Stimulated activated memory B cell treated with anti-CD40 and anti-IgM and Interleukin-4, amounts not matched to agents 10 μg/mL and 1 μg/mL and 100 μg/mL, for 72 hours (primary cell): ENCODE measurements around the gene JMJD1C.
"Not testable (repeated sequence)": the region's sequence is repeated elsewhere in the genome, so short reads cannot be mapped to it uniquely, and the experiment has no call there.

Experiments
- ATAC-seq: fragments of 150-1000 bp; cut with Tn5 transposase; 2 replicates; pipeline ENCODE4 v1.10.0; 2021
- H3K27ac Mint-ChIP-seq: one replicate; pipeline ENCODE4 v1.8.0; 2022; ENCODE audit warnings: mild to moderate bottlenecking, mixed read lengths
- H3K27me3 Mint-ChIP-seq: one replicate; pipeline ENCODE4 v1.8.0; 2022; ENCODE audit warnings: mixed read lengths
- H3K36me3 Mint-ChIP-seq: one replicate; pipeline ENCODE4 v1.8.0; 2022; ENCODE audit warnings: mixed read lengths
- H3K4me1 Mint-ChIP-seq: one replicate; pipeline ENCODE4 v1.8.0; 2022; ENCODE audit warnings: mixed read lengths
- H3K4me3 Mint-ChIP-seq: one replicate; pipeline ENCODE4 v1.8.0; 2022; ENCODE audit warnings: mild to moderate bottlenecking, moderate library complexity, mixed read lengths
- H3K9me3 Mint-ChIP-seq: one replicate; pipeline ENCODE4 v1.8.0; 2022; ENCODE audit warnings: mixed read lengths

Gene JMJD1C

GRCh38 chr10:63412304-63412703, 53.5 kb downstream of the JMJD1C start:
- H3K27ac Mint-ChIP-seq, result no peak overlapping the region
- ATAC-seq, result no peak
- no peaks in the 10 kb centered on the region for H3K27me3 Mint-ChIP-seq
- no peaks in the 10 kb centered on the region for H3K9me3 Mint-ChIP-seq
- no peak overlapping the region for H3K4me3 Mint-ChIP-seq
- H3K4me1 Mint-ChIP-seq, result peaks cover 32% of the 10 kb centered on the region
- H3K36me3 Mint-ChIP-seq, result peaks cover 8% of the 10 kb centered on the region

GRCh38 chr10:63410633-63411032, 55.1 kb downstream of the JMJD1C start:
- Mint-ChIP-seq H3K27me3 (no peaks in the 10 kb centered on the region), H3K4me1 (peaks cover 30% of the 10 kb centered on the region), H3K36me3 (peaks cover 15% of the 10 kb centered on the region), H3K27ac (no peak overlapping the region), H3K4me3 (no peak overlapping the region), H3K9me3 (no peaks in the 10 kb centered on the region)
- ATAC-seq, result no peak

DNA sequence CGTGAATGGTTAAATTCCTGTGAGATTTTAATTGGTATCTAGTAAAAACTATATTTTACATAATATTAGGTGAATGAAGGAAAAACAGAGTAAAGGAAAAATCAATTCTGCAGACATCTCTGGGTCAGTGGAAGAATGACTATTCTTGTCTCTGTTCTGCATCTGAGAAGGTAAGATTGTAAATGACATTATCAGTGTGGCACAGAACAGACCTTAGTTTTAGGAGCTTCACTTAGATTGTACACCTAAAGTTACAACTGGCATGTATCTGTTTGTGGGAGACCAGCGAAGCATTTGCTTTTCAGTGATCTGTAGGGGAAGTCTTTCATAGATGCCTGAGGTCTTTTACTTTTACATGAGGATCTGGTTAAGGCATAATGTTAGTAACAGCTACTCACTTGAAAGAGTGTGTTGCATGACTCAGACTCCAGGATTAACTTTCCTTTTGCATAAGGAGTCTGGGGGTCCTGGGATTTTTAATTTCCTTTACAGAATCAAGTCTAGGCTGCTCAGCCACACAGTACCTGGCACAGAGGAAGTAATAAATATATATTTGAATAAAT, 56.2 kb downstream of the JMJD1C start:
- Mint-ChIP-seq H3K4me1 (peaks cover 27% of the 10 kb centered on the region), H3K27ac (no peak overlapping the region), H3K9me3 (no peaks in the 10 kb centered on the region), H3K36me3 (peaks cover 19% of the 10 kb centered on the region), H3K27me3 (no peaks in the 10 kb centered on the region), H3K4me3 (no peak overlapping the region)
- ATAC-seq, result no peak

GRCh38 chr10:63407136-63407662, 58.6 kb downstream of the JMJD1C start:
- peak overlapping the region; percentile 14 for H3K4me3 Mint-ChIP-seq
- H3K9me3 Mint-ChIP-seq, result no peaks in the 10 kb centered on the region
- no peaks in the 10 kb centered on the region for H3K27me3 Mint-ChIP-seq
- H3K36me3 Mint-ChIP-seq, result peaks cover 19% of the 10 kb centered on the region
- ATAC-seq, result no peak
- peak overlapping the region; percentile 35 for H3K27ac Mint-ChIP-seq
- peaks cover 27% of the 10 kb centered on the region for H3K4me1 Mint-ChIP-seq

GRCh38 chr10:63396133-63396761, 69.5 kb downstream of the JMJD1C start:
- ATAC-seq, result no peak
- H3K4me1 Mint-ChIP-seq, result peaks cover 16% of the 10 kb centered on the region
- no peak overlapping the region for H3K4me3 Mint-ChIP-seq
- peaks cover 21% of the 10 kb centered on the region for H3K36me3 Mint-ChIP-seq
- H3K9me3 Mint-ChIP-seq, result peaks cover 5% of the 10 kb centered on the region
- no peak overlapping the region for H3K27ac Mint-ChIP-seq
- no peaks in the 10 kb centered on the region for H3K27me3 Mint-ChIP-seq

DNA sequence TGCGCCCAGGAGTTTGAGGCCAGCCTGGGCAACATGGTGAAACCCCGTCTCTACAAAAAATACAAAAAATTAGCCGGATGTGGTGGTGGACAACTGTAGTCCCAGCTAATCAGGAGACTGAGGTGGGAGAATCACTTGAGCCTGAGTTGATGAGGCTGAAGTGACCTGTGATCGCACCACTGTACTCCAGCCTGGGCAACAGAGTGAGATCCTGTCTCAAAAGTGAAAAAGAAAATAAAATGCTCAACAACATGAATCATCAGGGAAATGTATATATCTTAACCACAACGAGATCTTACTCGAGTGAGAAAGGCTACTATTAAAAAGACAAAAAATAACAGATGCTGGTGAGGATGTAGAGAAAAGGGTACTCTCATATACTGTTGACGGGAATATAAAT, 72.7 kb downstream of the JMJD1C start:
- H3K9me3 Mint-ChIP-seq, result peaks cover 15% of the 10 kb centered on the region
- peaks cover 37% of the 10 kb centered on the region for H3K4me1 Mint-ChIP-seq
- H3K36me3 Mint-ChIP-seq, result peaks cover 38% of the 10 kb centered on the region
- no peak for ATAC-seq
- no peaks in the 10 kb centered on the region for H3K27me3 Mint-ChIP-seq
- H3K27ac Mint-ChIP-seq, result no peak overlapping the region
- no peak overlapping the region for H3K4me3 Mint-ChIP-seq

DNA sequence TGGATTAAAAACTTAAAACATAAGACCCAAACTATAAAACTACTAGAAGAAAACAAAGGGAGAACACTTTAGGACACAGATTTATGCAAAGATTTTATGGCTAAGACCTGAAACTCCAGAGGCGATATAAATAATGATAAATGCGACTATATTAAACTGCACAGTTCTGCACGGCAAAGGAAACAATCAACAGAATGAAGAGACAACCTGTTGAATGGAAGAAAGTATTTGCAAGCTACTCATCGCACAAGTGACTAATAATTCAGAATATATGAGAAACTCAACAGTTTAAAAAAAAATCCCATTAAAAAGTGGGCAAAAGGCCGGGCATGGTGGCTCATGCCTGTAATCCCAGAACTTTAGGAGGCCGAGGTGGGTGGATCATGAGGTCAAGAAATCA, 73.6 kb downstream of the JMJD1C start:
- Mint-ChIP-seq H3K4me3 (no peak overlapping the region), H3K9me3 (peaks cover 15% of the 10 kb centered on the region), H3K27ac (no peak overlapping the region), H3K4me1 (peaks cover 37% of the 10 kb centered on the region), H3K27me3 (no peaks in the 10 kb centered on the region), H3K36me3 (peaks cover 38% of the 10 kb centered on the region)
- no peak for ATAC-seq

DNA sequence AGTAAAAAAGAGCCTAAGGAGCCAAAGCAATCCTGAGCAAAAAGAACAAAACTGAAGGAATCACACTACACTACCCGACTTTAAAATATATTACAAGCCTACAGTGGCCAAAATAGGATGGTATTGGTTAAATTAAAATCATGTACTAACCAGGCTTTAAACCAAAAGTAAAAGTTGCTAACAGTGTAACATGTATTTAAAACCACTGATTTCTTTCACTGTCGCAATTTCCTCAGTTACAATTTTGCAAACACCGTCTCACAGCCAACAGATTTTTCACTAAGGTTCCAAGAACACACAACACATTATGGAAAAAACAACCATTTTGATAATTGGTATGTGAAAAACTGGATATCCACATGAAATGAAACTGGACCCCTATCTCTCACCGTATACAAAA, 74.0 kb downstream of the JMJD1C start:
- no peak overlapping the region for H3K27ac Mint-ChIP-seq
- H3K4me3 Mint-ChIP-seq, result no peak overlapping the region
- H3K4me1 Mint-ChIP-seq, result peaks cover 41% of the 10 kb centered on the region
- no peaks in the 10 kb centered on the region for H3K27me3 Mint-ChIP-seq
- peaks cover 15% of the 10 kb centered on the region for H3K9me3 Mint-ChIP-seq
- peaks cover 38% of the 10 kb centered on the region for H3K36me3 Mint-ChIP-seq
- no peak for ATAC-seq

GRCh38 chr10:63390521-63390920, 75.3 kb downstream of the JMJD1C start:
- H3K4me1 Mint-ChIP-seq, result peaks cover 45% of the 10 kb centered on the region
- H3K27me3 Mint-ChIP-seq, result no peaks in the 10 kb centered on the region
- H3K27ac Mint-ChIP-seq, result no peak overlapping the region

DNA sequence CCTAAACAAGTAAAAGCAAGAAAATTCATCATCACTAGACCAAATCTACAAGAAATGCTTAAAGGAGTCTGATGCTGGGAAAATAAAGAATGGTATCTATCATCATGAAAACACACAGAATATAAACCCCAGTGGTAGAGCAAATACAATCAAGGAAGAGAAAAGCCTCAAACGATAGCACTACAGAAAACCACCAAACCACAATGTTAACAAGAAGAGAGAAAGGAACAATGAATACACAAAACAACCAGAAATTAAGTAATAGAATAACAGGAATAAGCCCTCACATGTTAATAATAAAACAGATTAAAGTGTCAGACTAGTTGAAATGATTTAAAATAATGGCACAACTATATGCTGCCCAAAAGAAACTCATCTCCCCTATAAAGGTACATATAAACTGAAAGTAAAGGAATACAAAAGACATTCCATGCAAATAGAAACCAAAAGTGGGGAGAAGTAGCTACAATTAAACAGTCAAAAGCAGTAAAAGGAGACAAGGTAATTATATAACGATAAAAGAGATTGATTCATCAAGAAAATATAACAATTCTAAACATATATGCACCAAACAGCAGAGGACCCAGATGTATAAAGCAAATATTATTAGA, 77.3 kb downstream of the JMJD1C start:
- H3K4me3 Mint-ChIP-seq, result peak overlapping the region; percentile 2
- H3K4me1 Mint-ChIP-seq, result peaks cover 57% of the 10 kb centered on the region

More at GRCh38 chr10:63390521-63390920, 75.3 kb downstream of the JMJD1C start:
- no peak overlapping the region for H3K4me3 Mint-ChIP-seq
- ATAC-seq, result no peak
- peaks cover 15% of the 10 kb centered on the region for H3K9me3 Mint-ChIP-seq
- H3K36me3 Mint-ChIP-seq, result peaks cover 38% of the 10 kb centered on the region

GRCh38 chr10:63385254-63385653, 80.5 kb downstream of the JMJD1C start:
- Mint-ChIP-seq H3K4me3 (no peak overlapping the region), H3K27me3 (no peaks in the 10 kb centered on the region), H3K4me1 (peaks cover 45% of the 10 kb centered on the region), H3K27ac (no peak overlapping the region), H3K36me3 (peaks cover 8% of the 10 kb centered on the region), H3K9me3 (peaks cover 5% of the 10 kb centered on the region)
- no peak for ATAC-seq

More for the DNA sequence above, 77.3 kb downstream of the JMJD1C start:
- no peak overlapping the region for H3K27ac Mint-ChIP-seq
- H3K27me3 Mint-ChIP-seq, result no peaks in the 10 kb centered on the region
- H3K9me3 Mint-ChIP-seq, result peaks cover 15% of the 10 kb centered on the region
- ATAC-seq, result no peak
- H3K36me3 Mint-ChIP-seq, result peaks cover 38% of the 10 kb centered on the region

DNA sequence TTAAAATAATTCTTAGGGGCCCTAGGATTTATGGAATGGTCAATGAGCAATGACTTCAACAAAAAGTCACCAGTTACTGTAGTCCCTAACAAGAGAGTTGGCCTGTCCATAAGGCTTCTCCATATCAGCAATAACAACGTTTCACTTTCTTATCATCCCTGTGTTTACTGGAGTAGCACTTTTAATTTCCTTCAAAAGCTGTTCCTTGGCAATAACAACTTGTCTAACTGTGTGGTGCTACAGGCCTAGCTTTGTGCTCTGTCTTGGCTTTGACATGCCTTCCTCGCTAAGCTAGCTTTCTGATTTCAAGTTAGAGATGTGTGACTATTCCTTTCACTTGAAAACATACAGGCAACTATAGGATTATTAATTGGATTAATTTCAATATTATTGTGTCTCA, 81.1 kb downstream of the JMJD1C start:
- Mint-ChIP-seq H3K27me3 (no peaks in the 10 kb centered on the region), H3K36me3 (peaks cover 2% of the 10 kb centered on the region), H3K4me3 (no peak overlapping the region), H3K4me1 (peaks cover 39% of the 10 kb centered on the region), H3K9me3 (peaks cover under 1% of the 10 kb centered on the region), H3K27ac (no peak overlapping the region)
- no peak for ATAC-seq

DNA sequence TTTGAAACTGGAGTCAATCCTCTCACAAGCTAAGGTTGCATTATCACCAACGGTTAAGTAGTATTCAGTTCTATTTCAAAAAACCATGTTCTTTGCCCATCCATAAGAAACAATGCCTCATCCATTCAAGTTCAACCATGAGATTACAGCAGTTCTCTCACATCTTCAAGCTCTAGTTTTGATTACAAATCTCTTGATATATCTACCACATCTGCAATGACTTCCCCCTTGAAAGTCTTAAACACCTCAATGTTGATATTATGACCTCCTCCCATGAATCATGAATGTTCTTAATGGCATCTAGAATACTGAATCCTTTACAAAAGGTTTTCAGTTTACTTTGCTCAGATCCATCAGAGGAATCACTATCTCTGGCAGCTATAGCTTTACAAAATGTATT, 81.8 kb downstream of the JMJD1C start:
- no peak for ATAC-seq
- H3K4me3 Mint-ChIP-seq, result no peak overlapping the region
- no peaks in the 10 kb centered on the region for H3K27me3 Mint-ChIP-seq
- H3K36me3 Mint-ChIP-seq, result no peaks in the 10 kb centered on the region
- peaks cover 35% of the 10 kb centered on the region for H3K4me1 Mint-ChIP-seq
- H3K27ac Mint-ChIP-seq, result no peak overlapping the region
- H3K9me3 Mint-ChIP-seq, result no peaks in the 10 kb centered on the region

GRCh38 chr10:63383141-63383540, 82.6 kb downstream of the JMJD1C start:
- H3K4me1 Mint-ChIP-seq, result peaks cover 26% of the 10 kb centered on the region
- H3K4me3 Mint-ChIP-seq, result no peak overlapping the region
- no peak overlapping the region for H3K27ac Mint-ChIP-seq
- H3K27me3 Mint-ChIP-seq, result no peaks in the 10 kb centered on the region
- H3K9me3 Mint-ChIP-seq, result no peaks in the 10 kb centered on the region
- no peak for ATAC-seq
- no peaks in the 10 kb centered on the region for H3K36me3 Mint-ChIP-seq

- no peaks in the 10 kb centered on the region for H3K9me3 Mint-ChIP-seq
- peaks cover 24% of the 10 kb centered on the region for H3K4me1 Mint-ChIP-seq
- no peaks in the 10 kb centered on the region for H3K36me3 Mint-ChIP-seq
- no peak for ATAC-seq
- no peaks in the 10 kb centered on the region for H3K27me3 Mint-ChIP-seq
- no peak overlapping the region for H3K27ac Mint-ChIP-seq
- H3K4me3 Mint-ChIP-seq, result no peak overlapping the region
Observed at GRCh38 chr10:63382066-63382465, 83.7 kb downstream of the JMJD1C start.

- peak overlapping the region; percentile 66 for H3K4me3 Mint-ChIP-seq
- peaks cover 11% of the 10 kb centered on the region for H3K4me1 Mint-ChIP-seq
- ATAC-seq, H3K36me3 Mint-ChIP-seq, H3K9me3 Mint-ChIP-seq, H3K27me3 Mint-ChIP-seq: not testable (repeated sequence)
- peak overlapping the region; percentile 36 for H3K27ac Mint-ChIP-seq
Observed at GRCh38 chr10:63377305-63377661, 88.5 kb downstream of the JMJD1C start.
